ENCODE data around the gene HNRNPA3.
"Not testable (repeated sequence)": the region's sequence is repeated elsewhere in the genome, so short reads cannot be mapped to it uniquely, and the experiment has no call there.

Gene HNRNPA3

GRCh38 chr2:177234267-177234666 lies 21.7 kb downstream of the HNRNPA3 start:
- no peak for DNase-seq

- DNase-seq = no peak
These were observed 23.4 kb downstream of the HNRNPA3 start for GRCh38 chr2:177235855-177236437.

GRCh38 chr2:177237932-177238331 lies 25.3 kb downstream of the HNRNPA3 start:
- no peak for DNase-seq

GRCh38 chr2:177239053-177239452 lies 26.5 kb downstream of the HNRNPA3 start:
- no peak for DNase-seq

- DNase-seq = peak; percentile 38
These were observed 27.5 kb downstream of the HNRNPA3 start for GRCh38 chr2:177239932-177240630.

- no peak for DNase-seq
These were observed 29.1 kb downstream of the HNRNPA3 start for GRCh38 chr2:177241711-177242120.

GRCh38 chr2:177242121-177242987 lies 29.8 kb downstream of the HNRNPA3 start:
- no peak for DNase-seq

GRCh38 chr2:177243073-177243472 lies 30.5 kb downstream of the HNRNPA3 start:
- DNase-seq = no peak

GRCh38 chr2:177243476-177243875 lies 30.9 kb downstream of the HNRNPA3 start:
- no peak for DNase-seq

- DNase-seq = no peak
These were observed 31.7 kb downstream of the HNRNPA3 start for GRCh38 chr2:177244244-177244771.

- DNase-seq = no peak
These were observed 32.4 kb downstream of the HNRNPA3 start for GRCh38 chr2:177245010-177245422.

GRCh38 chr2:177246000-177246399 lies 33.4 kb downstream of the HNRNPA3 start:
- no peak for DNase-seq

- not testable (repeated sequence) for DNase-seq
These were observed 34.0 kb downstream of the HNRNPA3 start for GRCh38 chr2:177246523-177247030.

- DNase-seq = no peak
These were observed 35.2 kb downstream of the HNRNPA3 start for GRCh38 chr2:177247693-177248262.

- no peak for DNase-seq
These were observed 36.4 kb downstream of the HNRNPA3 start for GRCh38 chr2:177249038-177249437.

GRCh38 chr2:177250461-177250860 lies 37.9 kb downstream of the HNRNPA3 start:
- DNase-seq = no peak

- DNase-seq = no peak
These were observed 38.6 kb downstream of the HNRNPA3 start for GRCh38 chr2:177251165-177251542.

- no peak for DNase-seq
These were observed 40.4 kb downstream of the HNRNPA3 start for GRCh38 chr2:177252808-177253531.

GRCh38 chr2:177253704-177254103 lies 41.1 kb downstream of the HNRNPA3 start:
- no peak for DNase-seq

GRCh38 chr2:177254433-177255226 lies 42.0 kb downstream of the HNRNPA3 start:
- DNase-seq = no peak

GRCh38 chr2:177255227-177255601 lies 42.6 kb downstream of the HNRNPA3 start:
- DNase-seq = no peak
